HAP-1 (cell line): Measurements from ENCODE around the gene LMBRD2.
"Not testable (repeated sequence)": the region's sequence is repeated elsewhere in the genome, so short reads cannot be mapped to it uniquely, and the experiment has no call there.

ENCODE experiments used
- DNase-seq, 2 experiments: peaks; one replicate each; pipeline ENCODE4 v3.0.0-alpha.2; 2016 to 2020; ENCODE audit warnings: low spot score in 2 of 2
- H3K27me3 ChIP-seq: fragments of 250-450 bp; sonication (Bioruptor Pico); 2 replicates; pipeline ENCODE4 v1.5.1; 2020; ENCODE audit warnings: low read depth, mild to moderate bottlenecking, moderate library complexity
- H3K36me3 ChIP-seq: fragments of 250-450 bp; sonication (Bioruptor Pico); replicated peaks from 2 replicates; pipeline ENCODE4 v1.5.1; 2020; ENCODE audit warnings: mild to moderate bottlenecking
- H3K4me1 ChIP-seq: fragments of 250-450 bp; sonication (Bioruptor Pico); 2 replicates; pipeline ENCODE4 v1.5.1; 2020; ENCODE audit warnings: mild to moderate bottlenecking
- H3K4me3 ChIP-seq: fragments of 250-450 bp; sonication (Bioruptor Pico); 2 replicates; pipeline ENCODE4 v1.5.1; 2020; ENCODE audit warnings: mild to moderate bottlenecking, moderate library complexity
- H3K9me3 ChIP-seq: fragments of 250-450 bp; sonication (Bioruptor Pico); 2 replicates; pipeline ENCODE4 v1.5.1; 2020; ENCODE audit warnings: mild to moderate bottlenecking, moderate library complexity
- in situ Hi-C: fragments of 300-500 bp; cut with MboI; formaldehyde crosslinking; loops from 3 replicates; pipeline ENCODE4 v1.14.3; 2020; ENCODE audit warnings: low sequenced_read_pairs, inconsistent platforms, mixed read lengths

The LMBRD2 gene

GRCh38 chr5:36153298-36153677, 1.6 kb upstream of the LMBRD2 start:
- in situ Hi-C loops: loop anchor here (5.0 kb wide), 1 partner anchor 76 kb away; no protein-coding TSS in a partner anchor
- no peaks in the 10 kb centered on the region for H3K27me3 ChIP-seq
- no peaks in the 10 kb centered on the region for H3K9me3 ChIP-seq
- DNase-seq: no peak
- H3K4me3 ChIP-seq: peak overlapping the region; percentile 85
- peaks cover 46% of the 10 kb centered on the region for H3K36me3 ChIP-seq
- H3K4me1 ChIP-seq: peaks cover 12% of the 10 kb centered on the region

DNA sequence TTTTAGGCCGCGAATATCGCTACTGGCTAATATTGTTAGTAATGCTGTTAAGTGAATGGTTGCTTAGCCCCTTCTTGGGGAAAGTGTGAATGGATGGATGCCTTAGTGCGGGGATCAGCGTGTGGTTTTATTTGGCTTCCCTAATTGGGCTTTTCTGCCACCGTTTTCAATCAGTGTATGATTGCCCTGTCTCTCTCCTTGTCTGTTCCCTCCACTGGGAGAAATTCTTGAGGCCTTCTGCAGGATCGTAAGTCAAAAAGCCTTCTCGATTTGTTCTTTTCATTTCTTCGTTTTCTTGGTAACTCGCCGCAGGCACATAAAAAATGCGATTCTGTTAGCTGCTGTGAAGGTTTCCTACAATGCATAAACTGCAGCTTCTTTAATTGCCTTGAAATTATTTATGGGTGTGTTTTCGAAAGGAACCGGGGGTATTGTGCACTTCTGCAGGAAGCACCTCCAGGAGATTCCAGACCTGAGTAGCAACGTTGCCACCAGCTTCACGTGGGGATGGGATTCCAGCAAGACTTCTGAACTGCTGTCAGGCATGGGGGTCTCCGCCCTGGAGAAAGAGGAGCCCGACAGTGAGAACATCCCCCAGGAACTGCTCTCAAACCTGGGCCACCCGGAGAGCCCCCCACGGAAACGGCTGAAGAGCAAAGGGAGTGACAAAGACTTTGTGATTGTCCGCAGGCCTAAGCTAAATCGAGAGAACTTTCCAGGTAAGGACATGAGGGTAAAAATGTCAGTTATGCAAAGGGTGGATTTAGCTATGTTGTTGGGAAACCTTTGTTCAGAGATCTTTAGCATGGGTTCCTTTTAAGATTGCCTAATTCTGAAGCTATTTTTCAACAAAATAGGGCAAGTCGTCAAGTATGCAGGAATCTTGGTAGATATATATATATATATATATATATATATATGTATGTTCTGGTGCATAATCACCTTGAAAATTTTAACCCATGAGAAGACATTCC, 924 bp upstream of the LMBRD2 start:
- peak; percentile 13 to 18 for DNase-seq
- in situ Hi-C loops: loop anchor here (5.0 kb wide), 1 partner anchor 75 kb away; no protein-coding TSS in a partner anchor
- Histone ChIP-seq H3K9me3 (no peaks in the 10 kb centered on the region), H3K4me3 (peak overlapping the region; percentile 85), H3K36me3 (peaks cover 43% of the 10 kb centered on the region), H3K4me1 (peaks cover 12% of the 10 kb centered on the region), H3K27me3 (no peaks in the 10 kb centered on the region)

- H3K9me3 ChIP-seq: no peaks in the 10 kb centered on the region
- peaks cover 27% of the 10 kb centered on the region for H3K36me3 ChIP-seq
- in situ Hi-C loops: loop anchor here (5.0 kb wide), 1 partner anchor 74 kb away; no protein-coding TSS in a partner anchor
- no peaks in the 10 kb centered on the region for H3K27me3 ChIP-seq
- peak; percentile 33 to 67 for DNase-seq
- peaks cover 12% of the 10 kb centered on the region for H3K4me1 ChIP-seq
- H3K4me3 ChIP-seq: peak overlapping the region; percentile 85
Measured at GRCh38 chr5:36150676-36151433, 832 bp downstream of the LMBRD2 start.

DNA sequence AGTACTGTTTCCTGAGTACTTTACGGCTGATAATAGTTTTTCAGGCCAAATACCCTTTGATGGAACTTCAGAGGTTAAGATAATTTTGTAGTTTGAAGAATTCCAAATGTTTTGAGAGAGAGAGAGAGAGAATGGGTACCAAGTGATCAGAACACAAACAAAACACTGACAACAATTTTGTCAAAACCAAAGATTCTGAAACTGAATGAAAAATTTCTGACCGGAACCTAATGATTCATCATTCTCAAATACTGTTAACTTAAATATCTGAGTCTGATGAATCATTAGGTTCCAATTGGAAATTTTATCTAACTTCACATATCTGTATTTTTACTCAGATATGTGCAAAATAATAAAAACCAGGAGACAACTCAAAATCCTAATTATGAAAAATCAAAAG, 4.0 kb downstream of the LMBRD2 start:
- H3K4me3 ChIP-seq: no peak overlapping the region
- DNase-seq: no peak
- H3K9me3 ChIP-seq: no peaks in the 10 kb centered on the region
- H3K27me3 ChIP-seq: no peaks in the 10 kb centered on the region
- H3K4me1 ChIP-seq: peaks cover 7% of the 10 kb centered on the region
- in situ Hi-C loops: no loop called here
- 0 out of 2 replicates have a peak, but pooled peaks cover 2% of the 10 kb centered on the region for H3K36me3 ChIP-seq

DNA sequence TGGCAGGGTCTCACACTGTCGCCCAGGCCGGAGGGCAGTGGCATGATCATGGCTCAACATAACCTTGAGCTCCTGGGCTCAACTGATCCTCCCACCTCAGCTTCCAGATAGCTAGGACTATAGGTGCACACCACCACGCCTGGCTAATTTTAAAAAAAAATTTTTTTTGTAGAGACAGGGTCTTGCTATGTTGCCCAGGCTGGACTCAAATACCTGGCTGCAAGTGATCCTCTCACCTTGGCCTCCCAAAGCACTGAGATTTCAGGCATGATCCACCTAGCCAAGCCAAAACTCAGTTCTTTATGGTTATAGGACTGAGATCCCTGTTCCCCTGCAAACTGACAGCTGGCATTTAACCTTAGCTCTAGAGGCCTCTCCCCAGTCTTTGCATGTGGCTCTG, 5.3 kb downstream of the LMBRD2 start:
- H3K36me3 ChIP-seq: peaks cover 1% of the 10 kb centered on the region; the same call in 1 of the 2 replicates
- H3K27me3 ChIP-seq: no peaks in the 10 kb centered on the region
- in situ Hi-C loops: no loop called here
- no peak for DNase-seq
- H3K4me1 ChIP-seq: peaks cover 7% of the 10 kb centered on the region
- H3K4me3 ChIP-seq: no peak overlapping the region
- no peaks in the 10 kb centered on the region for H3K9me3 ChIP-seq

DNA sequence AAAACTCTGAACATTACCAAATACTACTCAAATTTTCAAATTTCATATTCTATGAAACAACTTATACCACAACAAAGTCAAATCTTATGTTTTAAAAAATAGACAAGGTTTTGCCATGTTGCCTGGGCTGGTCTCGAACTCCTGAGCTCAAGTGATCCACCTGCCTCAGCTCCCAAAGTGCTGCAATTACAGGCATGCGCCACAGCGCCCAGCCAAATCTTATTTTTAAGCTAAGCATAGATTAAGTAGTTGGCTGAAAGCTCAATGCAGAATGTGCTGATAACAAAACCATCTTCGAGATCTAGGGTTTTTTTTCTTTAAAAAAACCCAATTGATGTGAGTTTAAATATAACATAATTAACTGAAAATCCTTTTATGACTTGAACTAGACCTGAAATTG, 6.4 kb downstream of the LMBRD2 start:
- Histone ChIP-seq H3K4me1 (peaks cover 2% of the 10 kb centered on the region), H3K36me3 (no peaks in the 10 kb centered on the region; the same call in 1 of the 2 replicates), H3K4me3 (no peak overlapping the region), H3K27me3 (no peaks in the 10 kb centered on the region), H3K9me3 (no peaks in the 10 kb centered on the region)
- in situ Hi-C loops: no loop called here
- DNase-seq: no peak

DNA sequence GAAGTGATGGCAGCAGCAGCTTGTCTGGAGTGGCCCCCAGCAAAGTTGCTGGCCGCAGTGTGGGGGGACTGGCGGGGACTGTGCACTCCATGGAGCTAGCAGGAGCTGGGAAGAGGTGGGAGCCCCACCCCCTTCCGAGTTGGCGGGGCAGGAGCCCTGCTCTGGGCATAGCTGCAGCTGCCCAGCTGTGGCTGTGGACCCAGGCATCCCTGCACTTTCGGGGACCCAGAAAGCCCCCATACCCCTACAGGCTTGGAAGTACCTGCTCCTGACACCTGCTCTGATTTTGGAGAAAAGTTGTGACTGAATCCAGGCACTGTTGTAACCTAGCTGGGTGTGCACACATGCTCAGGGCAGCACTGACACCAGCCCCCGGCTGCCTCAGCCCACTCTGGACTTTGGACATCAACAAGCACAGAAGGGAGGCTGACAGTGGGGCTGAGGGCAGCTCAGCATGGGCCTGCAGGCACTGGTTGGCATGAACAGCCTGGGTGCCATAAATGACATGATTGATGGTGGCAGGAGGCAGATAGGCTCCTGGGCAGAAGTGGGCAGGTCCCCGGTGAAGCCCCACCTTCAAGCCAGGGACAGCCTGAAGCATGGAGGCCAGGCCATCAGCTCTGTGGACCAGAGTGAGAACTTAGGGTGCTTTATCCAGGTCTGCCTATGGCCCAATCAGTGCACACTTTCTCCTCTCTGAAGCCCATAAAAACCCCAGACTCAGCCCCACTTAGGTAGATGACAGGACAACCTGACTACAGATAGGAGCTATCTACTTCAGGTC, 12.6 kb downstream of the LMBRD2 start:
- no peak for DNase-seq
- in situ Hi-C loops: no loop called here
- H3K4me3 ChIP-seq: no peak overlapping the region

DNA sequence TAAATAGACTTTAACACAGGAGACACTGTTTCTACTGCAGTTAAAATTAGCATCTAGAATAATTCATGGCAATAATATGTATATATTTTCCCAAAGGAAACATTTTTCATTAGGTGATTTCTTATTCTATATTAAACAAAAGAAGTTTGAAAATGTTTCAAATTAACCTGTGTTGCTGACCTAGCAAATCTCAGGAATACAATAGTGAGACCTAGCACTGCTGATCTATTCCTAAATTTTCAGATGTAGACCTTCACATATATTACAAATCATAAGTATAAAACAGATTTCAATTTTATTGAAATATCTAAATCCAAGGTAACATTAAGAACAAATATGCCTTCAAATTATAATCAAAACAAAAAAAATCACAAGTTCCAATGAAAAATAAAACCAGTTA, 15.1 kb downstream of the LMBRD2 start:
- Histone ChIP-seq H3K36me3 (no peaks in the 10 kb centered on the region), H3K4me1 (no peaks in the 10 kb centered on the region), H3K27me3 (no peaks in the 10 kb centered on the region), H3K9me3 (no peaks in the 10 kb centered on the region), H3K4me3 (no peak overlapping the region)
- in situ Hi-C loops: no loop called here
- DNase-seq: no peak

More for the DNA sequence above, 12.6 kb downstream of the LMBRD2 start:
- Histone ChIP-seq H3K4me1 (no peaks in the 10 kb centered on the region), H3K9me3 (no peaks in the 10 kb centered on the region), H3K36me3 (no peaks in the 10 kb centered on the region; the same call in 1 of the 2 replicates), H3K27me3 (no peaks in the 10 kb centered on the region)

- no peaks in the 10 kb centered on the region for H3K9me3 ChIP-seq
- no peak overlapping the region for H3K4me3 ChIP-seq
- DNase-seq: no peak
- no peaks in the 10 kb centered on the region for H3K4me1 ChIP-seq
- in situ Hi-C loops: no loop called here
- H3K27me3 ChIP-seq: no peaks in the 10 kb centered on the region
- H3K36me3 ChIP-seq: no peaks in the 10 kb centered on the region
Measured at GRCh38 chr5:36135988-36136387, 15.7 kb downstream of the LMBRD2 start.

- H3K4me3 ChIP-seq, in situ Hi-C loops, H3K36me3 ChIP-seq, H3K27me3 ChIP-seq, H3K9me3 ChIP-seq, DNase-seq, H3K4me1 ChIP-seq: not testable (repeated sequence)
Measured at GRCh38 chr5:36133009-36133408, 18.7 kb downstream of the LMBRD2 start.

DNA sequence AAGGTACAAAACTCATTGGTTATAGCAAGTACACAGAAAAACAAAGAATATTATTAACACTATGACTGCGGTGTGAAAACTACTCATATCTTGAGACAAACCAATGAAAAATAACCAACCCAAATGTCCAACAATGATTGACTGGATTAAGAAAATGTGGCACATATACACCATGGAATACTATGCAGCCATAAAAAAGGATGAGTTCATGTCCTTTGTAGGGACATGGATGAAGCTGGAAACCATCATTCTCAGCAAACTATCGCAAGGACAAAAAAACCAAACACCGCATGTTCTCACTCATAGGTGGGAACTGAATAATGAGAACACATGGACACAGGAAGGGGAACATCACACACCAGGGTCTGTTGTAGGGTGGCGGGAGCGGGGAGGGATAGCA, 22.0 kb downstream of the LMBRD2 start:
- DNase-seq, H3K9me3 ChIP-seq, H3K4me3 ChIP-seq, H3K4me1 ChIP-seq, H3K27me3 ChIP-seq, H3K36me3 ChIP-seq, in situ Hi-C loops: not testable (repeated sequence)

GRCh38 chr5:36128795-36129194, 22.9 kb downstream of the LMBRD2 start:
- H3K4me1 ChIP-seq: no peaks in the 10 kb centered on the region
- in situ Hi-C loops: no loop called here
- H3K27me3 ChIP-seq: no peaks in the 10 kb centered on the region
- H3K9me3 ChIP-seq: no peaks in the 10 kb centered on the region
- H3K4me3 ChIP-seq: no peak overlapping the region
- no peak for DNase-seq
- H3K36me3 ChIP-seq: no peaks in the 10 kb centered on the region

DNA sequence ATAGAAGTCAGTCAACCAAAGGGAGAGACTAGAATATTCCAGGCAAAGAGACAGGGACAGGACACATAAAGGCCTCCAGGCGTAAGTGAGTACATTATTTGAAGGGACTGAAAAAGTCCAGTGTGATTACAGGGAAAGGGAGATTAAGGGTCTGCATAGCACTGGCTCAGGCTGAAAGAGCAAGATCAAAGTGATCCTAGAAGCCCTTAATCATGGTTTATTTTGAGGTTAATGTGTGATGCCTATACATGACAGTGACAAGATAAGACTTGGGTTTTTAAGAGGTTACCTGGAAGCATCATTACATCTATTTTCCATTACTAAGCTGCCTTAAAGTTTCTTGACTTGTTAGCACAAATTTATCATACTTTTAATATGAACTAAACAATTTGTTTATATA, 25.8 kb downstream of the LMBRD2 start:
- Histone ChIP-seq H3K9me3 (no peaks in the 10 kb centered on the region), H3K36me3 (no peaks in the 10 kb centered on the region), H3K27me3 (no peaks in the 10 kb centered on the region), H3K4me3 (no peak overlapping the region), H3K4me1 (no peaks in the 10 kb centered on the region)
- no peak for DNase-seq
- in situ Hi-C loops: no loop called here
